Mucosa of descending colon (tissue), 3 donors: ENCODE data around the gene PTCD2. TPM values are rescaled to one million over a fixed set of nuclear protein-coding genes. Genes with fewer than 3 reads are reported as not detected.

Source experiments
- ATAC-seq: fragments of 200-7000 bp; cut with Tn5 transposase; one replicate; pipeline ENCODE4 v1.9.1; 2020; ENCODE audit warnings: mild to moderate bottlenecking, moderate library complexity
- DNase-seq, 3 donors: peaks; one replicate each; pipeline ENCODE4 v3.0.0-alpha.2; 2020
- H3K36me3 ChIP-seq: fragments of 200-600 bp; one replicate; pipeline ENCODE4 v1.8.0; 2021; ENCODE audit warnings: low read depth, mild to moderate bottlenecking
- H3K4me1 ChIP-seq: fragments of 200-600 bp; one replicate; pipeline ENCODE4 v1.8.0; 2021; ENCODE audit warnings: low read depth, mild to moderate bottlenecking
- H3K4me3 ChIP-seq: fragments of 200-600 bp; one replicate; pipeline ENCODE4 v1.8.0; 2021; ENCODE audit warnings: mild to moderate bottlenecking
- H3K9me3 ChIP-seq: fragments of 200-600 bp; one replicate; pipeline ENCODE4 v1.8.0; 2021; ENCODE audit warnings: mild to moderate bottlenecking
- CTCF ChIP-seq: fragments of 200-600 bp; IDR thresholded peaks from one replicate; pipeline ENCODE4 v1.8.0; 2022; ENCODE audit warnings: antibody characterized with exemption, mild to moderate bottlenecking
- intact Hi-C, 2 donors: fragments of 100-400 bp; cut with DNase I in 1 of 2; cut with micrococcal nuclease in 1 of 2; formaldehyde crosslinking; loops; one replicate each; pipeline versions ENCODE4 v1.11.0 to v1.11.1; 2022; cut with DNase I, micrococcal nuclease
- total RNA-seq, 3 donors: library from RNA; stranded (reverse); fragmentation: NEBNext Ultra II Directional in 2 of 3; extraction: Animal tissue kit (Norgen Biotek cat#: 25700) in 2 of 3; gene quantifications; one replicate each; pipeline versions ENCODE4 v1.2.1 to v1.2.4, GENCODE V29; 2021 to 2023
- donor health status: DM: no; HTN: no; CAD: no; lungs with moderate emphysema.
- donor health status: DM: no; HTN: no; CAD: no.
- donor health status: DM: no; HTN: yes; CAD: no.

PTCD2 gene
- total RNA-seq, 3 donors from 2014 or later, result 4.7 to 6.3 (median 5.2) TPM

DNA sequence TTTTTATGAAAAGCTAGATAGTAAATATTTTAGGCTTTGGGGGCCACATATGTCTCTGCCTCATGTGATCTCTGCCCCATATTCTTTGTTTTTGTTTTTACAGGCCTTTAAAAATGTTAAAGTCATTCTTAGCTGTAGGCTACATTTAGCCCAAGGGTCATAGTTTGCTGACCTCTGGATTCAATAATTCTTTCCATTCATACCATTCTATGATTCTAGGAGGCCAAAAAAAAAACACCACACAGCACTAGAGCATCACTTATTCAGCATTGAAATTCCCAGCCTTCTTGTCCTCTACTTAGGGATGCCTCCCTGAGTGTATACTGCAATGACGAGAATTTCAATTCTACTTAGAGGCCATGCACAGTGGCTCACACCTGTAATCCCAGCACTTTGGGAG is 17.0 kb downstream of the PTCD2 start:
- no peak for DNase-seq
- Histone ChIP-seq H3K4me1 (no peaks in the 10 kb centered on the region), H3K4me3 (no peak overlapping the region), H3K9me3 (no peaks in the 10 kb centered on the region), H3K36me3 (no peaks in the 10 kb centered on the region)
- TF ChIP-seq CTCF, result no peak
- no peak for ATAC-seq
- intact Hi-C loops, result no loop called here

DNA sequence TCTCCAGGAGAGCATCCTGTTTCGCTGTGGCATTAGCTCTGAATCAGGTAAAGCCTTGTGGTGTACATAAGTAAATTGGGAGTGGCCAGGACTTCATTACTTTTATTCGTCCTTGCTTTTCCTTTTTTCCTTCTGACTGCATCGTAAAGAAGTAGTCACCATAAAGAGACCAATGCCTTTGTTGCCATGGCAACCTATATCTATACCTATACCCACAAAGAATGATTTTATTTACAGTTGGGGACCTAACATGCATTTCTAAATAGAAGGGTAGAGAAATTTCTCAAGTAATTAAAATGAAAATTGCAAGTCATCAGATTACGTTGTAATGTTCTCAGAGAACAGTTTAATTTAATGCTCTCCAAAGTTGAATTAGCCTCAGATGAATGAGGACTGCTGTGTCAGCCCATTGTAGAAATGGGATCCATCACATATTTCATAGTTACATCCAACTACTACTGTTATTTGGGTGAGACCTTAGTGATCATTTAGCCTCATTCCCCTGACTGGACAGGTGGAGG is 18.6 kb downstream of the PTCD2 start:
- Histone ChIP-seq H3K36me3 (no peaks in the 10 kb centered on the region), H3K4me1 (no peaks in the 10 kb centered on the region), H3K4me3 (no peak overlapping the region), H3K9me3 (no peaks in the 10 kb centered on the region)
- DNase-seq (no peak), ATAC-seq (no peak)
- TF ChIP-seq CTCF, result no peak
- intact Hi-C loops, result no loop called here

- intact Hi-C loops, result no loop called here
- H3K36me3 ChIP-seq, result no peaks in the 10 kb centered on the region
- H3K4me1 ChIP-seq, result no peaks in the 10 kb centered on the region
- DNase-seq (no peak), ATAC-seq (no peak)
- no peak for TF ChIP-seq CTCF
- no peaks in the 10 kb centered on the region for H3K9me3 ChIP-seq
- H3K4me3 ChIP-seq, result no peak overlapping the region
These were observed 26.2 kb downstream of the PTCD2 start for GRCh38 chr5:72346398-72346797.

DNA sequence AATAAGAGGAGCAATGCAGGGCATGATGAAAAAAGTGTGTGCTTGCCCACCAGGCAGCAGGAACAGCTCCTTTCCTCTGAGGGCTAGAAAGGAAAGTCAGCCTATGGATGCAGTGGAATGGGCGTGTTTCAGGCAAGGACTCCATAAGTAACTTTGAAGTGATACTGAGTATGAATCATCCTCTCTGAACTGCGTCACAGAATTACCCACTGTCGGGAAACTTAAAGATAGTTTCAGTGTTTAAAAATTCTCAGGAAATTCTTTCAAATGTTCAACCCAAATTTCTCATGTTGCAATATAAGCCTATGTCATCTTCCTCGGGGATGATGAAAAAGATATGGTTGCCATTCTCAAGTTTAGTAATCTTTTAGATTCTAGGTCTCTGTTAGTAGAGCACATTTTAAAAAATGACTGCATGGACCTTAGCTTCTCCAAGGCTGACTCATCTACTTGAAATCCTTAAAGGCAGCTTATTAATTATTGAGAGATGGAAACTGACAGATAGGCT is 27.7 kb downstream of the PTCD2 start:
- intact Hi-C loops, result no loop called here
- H3K9me3 ChIP-seq, result no peaks in the 10 kb centered on the region
- no peak for TF ChIP-seq CTCF
- no peak overlapping the region for H3K4me3 ChIP-seq
- H3K36me3 ChIP-seq, result no peaks in the 10 kb centered on the region
- H3K4me1 ChIP-seq, result no peaks in the 10 kb centered on the region
- ATAC-seq, result no peak
- DNase-seq, result no peak

DNA sequence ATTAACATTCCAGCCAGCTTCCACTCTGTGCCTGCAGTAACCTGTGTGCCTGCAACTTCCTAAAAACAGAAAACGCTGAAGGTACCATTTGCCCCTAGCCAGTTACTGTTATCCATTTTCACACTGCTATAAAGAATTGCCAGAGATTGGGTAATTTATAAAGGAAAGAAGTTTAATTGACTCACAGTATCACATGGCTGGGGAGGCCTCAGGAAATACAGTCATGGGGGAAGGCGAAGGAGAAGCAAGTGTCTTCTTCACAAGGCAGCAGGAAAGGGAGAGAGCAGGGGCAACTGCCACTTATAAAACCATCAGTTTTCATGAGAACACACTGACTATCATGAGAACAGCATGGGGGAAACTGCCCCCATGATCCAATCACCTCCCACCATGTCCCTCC is 31.2 kb downstream of the PTCD2 start:
- no peak overlapping the region for H3K4me3 ChIP-seq
- no peak for TF ChIP-seq CTCF
- H3K9me3 ChIP-seq, result no peaks in the 10 kb centered on the region
- no peaks in the 10 kb centered on the region for H3K36me3 ChIP-seq
- DNase-seq (no peak), ATAC-seq (no peak)
- no peaks in the 10 kb centered on the region for H3K4me1 ChIP-seq
- intact Hi-C loops, result no loop called here

DNA sequence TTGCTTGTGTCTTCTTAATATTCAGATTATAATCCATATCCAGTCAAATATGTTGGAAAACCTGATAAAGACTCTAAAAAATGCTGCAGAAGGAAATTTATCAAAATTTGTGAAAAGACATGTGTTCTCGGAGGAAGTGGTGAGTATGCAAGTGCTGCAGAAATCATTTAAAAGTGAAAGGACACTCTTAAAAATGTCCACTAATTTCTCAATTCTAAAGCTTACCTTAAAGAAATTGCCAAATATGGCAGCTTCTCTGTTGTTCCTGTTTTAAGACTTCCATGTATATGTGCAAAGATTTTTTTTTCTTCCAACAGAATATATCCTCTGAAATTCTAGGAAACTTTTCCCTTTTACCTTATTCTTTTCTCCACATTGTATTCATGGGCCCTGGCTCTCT is 32.4 kb downstream of the PTCD2 start:
- no peak overlapping the region for H3K4me3 ChIP-seq
- DNase-seq (no peak), ATAC-seq (no peak)
- no peaks in the 10 kb centered on the region for H3K36me3 ChIP-seq
- no peak for TF ChIP-seq CTCF
- no peaks in the 10 kb centered on the region for H3K4me1 ChIP-seq
- no peaks in the 10 kb centered on the region for H3K9me3 ChIP-seq
- intact Hi-C loops, result no loop called here
